Right lung (tissue), 5 donors: Measurements from ENCODE around the gene QRSL1. TPM values are rescaled to one million over a fixed set of nuclear protein-coding genes. Genes with fewer than 3 reads are reported as not detected.
"Not testable (repeated sequence)": the region's sequence is repeated elsewhere in the genome, so short reads cannot be mapped to it uniquely, and the experiment has no call there.

ENCODE experiments used
- DNase-seq, 2 donors: peaks; one replicate each; pipeline ENCODE4 v3.0.0-alpha.2; 2013
- polyA plus RNA-seq, 5 donors: library from polyadenylated mRNA; unstranded; fragments of 120-200 nt; gene quantifications; one replicate each; pipeline versions ENCODE4 v1.2.1 to v1.2.3, GENCODE V29; 2013; ENCODE audit warnings: inconsistent platforms in 1 of 5, low replicate concordance in 1 of 5; ENCODE audit not compliant: insufficient read length in 5 of 5, insufficient read depth in 1 of 5

The QRSL1 gene
- polyA plus RNA-seq, 5 donors: 12.6 to 20.1 (median 17.4) TPM

GRCh38 chr6:106671651-106672050 is 42.3 kb downstream of the QRSL1 start:
- DNase-seq: no peak

- DNase-seq: no peak
Measured at GRCh38 chr6:106674541-106675229, 45.3 kb downstream of the QRSL1 start.

GRCh38 chr6:106677282-106677681 is 47.9 kb downstream of the QRSL1 start:
- DNase-seq: no peak

GRCh38 chr6:106684011-106684410 is 54.6 kb downstream of the QRSL1 start:
- no peak for DNase-seq

GRCh38 chr6:106685833-106686232 is 56.5 kb downstream of the QRSL1 start:
- DNase-seq: no peak

- DNase-seq: no peak
Measured at GRCh38 chr6:106688177-106688951, 59.0 kb downstream of the QRSL1 start.

- no peak for DNase-seq
Measured at GRCh38 chr6:106692112-106692818, 62.9 kb downstream of the QRSL1 start.

- no peak for DNase-seq
Measured at GRCh38 chr6:106692819-106693208, 63.4 kb downstream of the QRSL1 start.

GRCh38 chr6:106693418-106693817 is 64.0 kb downstream of the QRSL1 start:
- DNase-seq: no peak

GRCh38 chr6:106694343-106694742 is 65.0 kb downstream of the QRSL1 start:
- no peak for DNase-seq

- DNase-seq: no peak
Measured at GRCh38 chr6:106700581-106700980, 71.2 kb downstream of the QRSL1 start.

GRCh38 chr6:106701201-106701600 is 71.8 kb downstream of the QRSL1 start:
- not testable (repeated sequence) for DNase-seq

GRCh38 chr6:106702046-106702445 is 72.7 kb downstream of the QRSL1 start:
- DNase-seq: no peak

- DNase-seq: peak; percentile 12 to 17
Measured at GRCh38 chr6:106702451-106703110, 73.2 kb downstream of the QRSL1 start.

- DNase-seq: no peak
Measured at GRCh38 chr6:106704327-106704726, 74.9 kb downstream of the QRSL1 start.

GRCh38 chr6:106705156-106705555 is 75.8 kb downstream of the QRSL1 start:
- DNase-seq: no peak

- DNase-seq: no peak
Measured at GRCh38 chr6:106710580-106710979, 81.2 kb downstream of the QRSL1 start.

- no peak for DNase-seq
Measured at GRCh38 chr6:106714281-106714680, 84.9 kb downstream of the QRSL1 start.

GRCh38 chr6:106715922-106716321 is 86.5 kb downstream of the QRSL1 start:
- no peak for DNase-seq

GRCh38 chr6:106716966-106717365 is 87.6 kb downstream of the QRSL1 start:
- no peak for DNase-seq
